NCI-H446 (cell line): Measurements from ENCODE around the gene FRMPD2.

Experiments
- DNase-seq, 2 experiments: peaks; one replicate each; lab custom pipeline; 2025; lab: John Stamatoyannopoulos, UW

The FRMPD2 gene

GRCh38 chr10:48274636-48275035, at the start of gene FRMPD2:
FRMPD2 (minus strand) TSS chr10:48274696; CDS start chr10:48274567, 129 bp downstream.
- DNase-seq = no peak

GRCh38 chr10:48322017-48322416, 47.5 kb upstream of the FRMPD2 start:
- DNase-seq = no peak

DNA sequence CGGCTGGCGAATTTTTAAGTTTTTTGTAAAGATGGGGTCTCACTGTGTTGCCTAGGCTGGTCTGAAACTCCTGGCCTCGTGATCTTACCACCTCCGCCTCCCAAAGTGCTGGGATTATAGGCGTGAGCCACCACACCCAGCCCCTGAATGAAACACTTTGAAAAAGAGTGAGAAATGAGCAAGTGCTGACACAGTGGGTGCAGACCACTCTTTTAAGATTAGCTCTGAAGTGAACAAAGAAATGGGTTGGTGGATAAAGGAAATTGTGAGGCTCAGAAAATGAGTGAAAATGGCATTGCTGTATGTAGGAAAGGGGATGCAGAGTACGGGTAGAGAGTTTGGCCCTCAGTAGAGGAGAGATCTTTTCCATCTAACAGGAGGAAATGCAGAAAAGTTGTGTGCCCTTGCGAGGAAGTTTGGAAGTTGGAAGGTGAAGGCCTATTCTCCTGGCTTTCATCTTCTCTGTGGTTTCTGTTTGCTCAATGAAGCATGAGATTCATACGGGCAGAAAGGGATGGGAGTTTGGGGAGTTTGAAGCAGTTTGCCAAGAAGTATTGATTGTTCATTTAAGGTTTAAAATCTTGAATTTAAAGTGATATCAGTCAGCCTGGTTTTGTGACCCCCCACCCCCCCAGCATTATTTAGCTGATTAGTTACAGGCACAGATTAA, 43.0 kb upstream of the FRMPD2 start:
- no peak for DNase-seq

DNA sequence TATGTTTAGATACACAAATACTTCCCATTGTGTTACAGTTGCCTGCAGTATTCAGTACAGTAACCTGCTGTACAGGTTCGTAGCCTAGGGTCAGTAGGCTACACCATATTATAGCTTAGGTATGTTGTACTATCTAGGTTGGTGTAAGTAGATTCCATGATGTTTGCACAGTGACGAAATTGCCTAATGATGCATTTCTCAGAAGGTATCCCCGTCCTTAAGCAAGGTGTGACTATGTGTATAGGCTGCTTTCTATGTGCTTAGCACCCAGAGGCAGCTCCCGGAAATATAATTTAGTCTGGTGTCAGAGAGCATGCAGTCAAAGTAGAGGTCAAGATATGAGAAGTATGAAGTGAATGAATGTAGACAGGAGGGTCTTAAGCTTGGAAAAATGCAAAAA, 41.7 kb upstream of the FRMPD2 start:
- no peak for DNase-seq

GRCh38 chr10:48314107-48314506, 39.6 kb upstream of the FRMPD2 start:
- DNase-seq = no peak

DNA sequence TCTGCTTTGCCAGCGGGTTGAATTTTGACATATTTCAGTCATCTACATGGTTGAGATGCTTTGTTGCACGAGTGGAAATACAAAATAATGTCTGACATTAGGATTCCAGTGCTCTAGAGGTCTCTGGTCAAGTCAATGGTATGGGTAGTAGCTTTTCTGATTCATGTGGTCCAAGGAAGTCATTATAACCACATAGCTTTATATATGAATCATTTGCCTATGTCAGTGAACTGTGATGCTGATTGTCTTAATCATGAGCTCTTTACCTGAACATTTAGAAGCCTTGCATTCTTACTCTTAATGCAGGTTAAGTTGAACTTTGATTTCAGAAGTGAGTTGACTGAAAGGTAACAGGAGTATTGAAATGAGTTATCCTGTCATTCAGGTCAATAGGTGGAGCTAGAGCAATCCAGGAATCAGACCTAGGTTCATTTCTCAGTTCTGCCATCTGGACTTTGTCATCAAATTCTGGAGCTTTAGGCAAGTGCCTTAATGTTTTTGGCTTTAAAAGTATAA, 35.3 kb upstream of the FRMPD2 start:
- DNase-seq = no peak

DNA sequence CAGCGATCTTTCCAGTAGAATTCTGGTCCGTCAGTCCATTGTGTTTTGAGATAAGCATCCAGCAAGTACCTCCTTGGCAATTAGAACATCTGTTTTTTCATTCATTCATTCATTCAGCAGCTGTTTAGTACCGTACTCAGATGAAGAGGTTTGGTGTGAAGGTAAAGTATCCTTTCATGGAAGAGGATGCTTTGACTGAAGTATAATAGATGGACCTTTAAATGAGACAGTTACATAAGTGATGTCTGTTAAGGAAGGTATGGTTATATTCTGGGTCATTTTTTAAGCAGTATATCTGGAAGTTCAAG, 33.2 kb upstream of the FRMPD2 start:
- no peak for DNase-seq

GRCh38 chr10:48306870-48307710, 32.6 kb upstream of the FRMPD2 start:
- peak in 1 of 2 experiments; percentile 34 for DNase-seq

GRCh38 chr10:48306265-48306869, 31.9 kb upstream of the FRMPD2 start, which contains the start of gene MAPK8:
MAPK8 (plus strand) TSS chr10:48306677; CDS start chr10:48401661, 94,984 bp downstream.
- peak in 1 of 2 experiments; percentile 83 for DNase-seq

- no peak for DNase-seq
Measured at GRCh38 chr10:48305905-48306264, 31.4 kb upstream of the FRMPD2 start.

GRCh38 chr10:48302515-48303476, 28.3 kb upstream of the FRMPD2 start:
- DNase-seq = no peak

- peak in 1 of 2 experiments; percentile 41 for DNase-seq
Measured at GRCh38 chr10:48300556-48300955, 26.1 kb upstream of the FRMPD2 start.

- DNase-seq = no peak
Measured at GRCh38 chr10:48299692-48300091, 25.2 kb upstream of the FRMPD2 start.

- DNase-seq = no peak
Measured at GRCh38 chr10:48299066-48299465, 24.6 kb upstream of the FRMPD2 start.

DNA sequence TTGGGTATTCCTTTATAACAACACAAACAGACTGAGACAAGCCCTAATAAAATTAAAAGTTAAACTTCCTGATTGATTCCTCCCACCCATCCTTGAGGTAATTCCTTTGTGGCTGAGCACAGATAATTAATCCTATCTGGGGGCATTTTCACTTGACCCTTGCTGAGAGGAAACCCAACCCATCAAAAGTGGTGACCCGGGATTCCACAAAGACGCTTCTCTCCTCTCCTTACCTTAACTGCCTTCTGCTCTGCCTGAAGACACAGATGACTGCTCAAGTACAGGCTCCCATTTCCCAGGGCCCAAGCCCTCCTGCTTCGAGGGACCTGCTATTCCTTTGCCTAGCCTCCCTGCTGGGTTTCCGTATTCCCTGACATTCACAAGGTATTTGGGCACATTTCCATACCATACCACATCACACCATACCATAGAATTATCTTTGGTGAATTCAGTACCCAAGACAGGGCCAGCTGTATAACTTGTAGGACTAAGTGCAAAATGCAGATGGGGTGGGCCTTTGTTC, 22.1 kb upstream of the FRMPD2 start:
- DNase-seq = no peak

DNA sequence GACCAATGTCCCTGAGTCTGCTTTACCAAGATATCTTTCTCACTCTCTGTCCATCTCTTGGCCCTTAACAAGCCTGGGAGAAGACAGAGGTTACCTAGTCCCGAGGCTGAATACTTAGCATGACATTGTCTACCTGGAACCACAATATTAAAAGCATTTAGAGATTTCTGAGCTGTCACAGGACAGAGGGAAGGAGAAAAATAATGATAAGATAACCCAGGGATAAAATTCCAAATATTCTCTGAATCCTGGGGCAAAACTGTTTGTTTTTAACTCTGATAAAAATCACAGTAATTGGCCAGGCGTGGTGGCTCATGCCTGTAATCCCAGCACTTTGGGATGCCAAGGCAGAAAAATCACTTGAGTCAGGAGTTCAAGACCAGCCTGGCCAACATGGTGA, 19.9 kb upstream of the FRMPD2 start:
- no peak for DNase-seq

DNA sequence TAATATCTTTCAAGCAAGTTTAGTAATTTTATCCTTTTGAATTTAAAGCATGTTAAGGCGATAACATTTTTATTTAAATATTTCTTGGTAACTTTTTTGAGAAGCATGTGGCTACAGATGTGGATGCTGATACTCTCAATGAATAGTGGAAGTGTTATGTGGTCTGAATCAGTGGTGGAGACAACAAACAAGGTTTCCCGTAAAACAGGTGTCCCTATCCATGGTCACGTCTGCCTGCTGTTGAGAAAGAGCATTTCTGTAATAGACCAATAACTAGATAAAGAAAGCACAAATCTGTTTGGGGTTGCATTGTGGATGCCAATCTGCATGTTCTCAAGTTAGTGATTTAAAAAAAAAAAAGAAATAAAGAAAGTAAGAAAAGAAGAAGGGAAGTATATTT, 18.1 kb upstream of the FRMPD2 start:
- no peak for DNase-seq

DNA sequence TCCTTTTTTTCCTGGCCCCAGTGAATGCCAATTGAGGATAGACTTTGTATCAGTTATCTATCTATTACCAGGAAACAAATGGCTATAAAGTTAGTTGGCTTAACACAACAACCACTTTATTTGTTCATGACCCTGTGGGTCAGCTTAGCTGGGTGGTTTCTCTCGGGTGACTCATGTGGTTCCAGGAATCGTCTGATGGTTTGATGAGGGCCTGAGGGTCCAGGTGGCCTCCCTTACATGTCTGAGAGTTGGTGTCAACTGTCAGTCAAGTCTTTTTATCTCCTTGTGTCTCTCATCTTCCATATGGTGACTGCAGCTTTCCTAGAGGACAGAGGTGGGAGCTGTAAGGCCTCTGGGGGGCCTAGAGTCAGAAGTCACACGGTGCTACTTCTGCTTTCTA, 16.7 kb upstream of the FRMPD2 start:
- no peak for DNase-seq

DNA sequence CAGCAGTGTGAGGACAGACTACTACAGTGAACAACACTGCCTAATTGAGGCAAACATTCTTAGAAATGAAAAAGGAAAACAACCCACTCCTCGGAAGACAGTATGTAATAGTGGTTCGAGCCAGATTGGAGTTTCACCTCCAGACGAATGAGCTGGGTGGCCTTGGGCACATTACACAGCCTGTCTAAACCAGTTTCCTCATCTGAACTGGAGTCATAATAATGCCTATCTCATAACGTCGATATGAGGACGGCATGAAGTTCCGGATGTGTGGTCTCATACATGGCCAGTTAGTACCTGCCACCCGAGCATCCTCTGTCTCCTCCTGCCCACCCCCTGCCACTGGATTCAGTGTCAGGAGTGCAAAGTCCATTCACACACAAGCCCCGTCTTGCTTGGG, 15.8 kb upstream of the FRMPD2 start:
- no peak for DNase-seq

GRCh38 chr10:48289501-48290238, 15.2 kb upstream of the FRMPD2 start:
- peak in 1 of 2 experiments; percentile 57 for DNase-seq

DNA sequence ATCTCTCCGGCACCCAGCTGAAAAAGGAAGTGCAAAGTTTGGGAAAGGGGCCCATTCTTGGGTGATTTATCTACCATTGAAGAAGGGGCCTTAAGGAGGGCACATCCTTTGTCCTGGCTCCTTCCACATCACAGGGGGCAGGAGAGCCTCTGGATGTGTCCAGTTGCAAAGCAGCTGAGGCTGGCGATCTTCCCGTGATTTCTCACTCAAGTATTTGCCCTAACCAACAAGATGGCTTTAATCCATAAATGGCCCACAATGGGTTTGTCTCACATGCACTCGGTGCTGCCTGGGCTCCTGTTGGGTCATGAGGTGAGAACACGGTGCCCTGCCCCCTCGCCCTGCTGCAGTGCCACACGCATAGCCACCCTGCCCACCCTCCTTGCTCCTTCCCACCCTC, 14.2 kb upstream of the FRMPD2 start:
- DNase-seq = no peak
